GM19023 (cell line): ENCODE results near the gene CFAP73.
"Not testable (repeated sequence)": the region's sequence is repeated elsewhere in the genome, so short reads cannot be mapped to it uniquely, and the experiment has no call there.

Experiments
- ATAC-seq: cut with Tn5 transposase; IDR thresholded peaks from one replicate; pipeline ENCODE4 v1.9.1; 2021; ENCODE audit warnings: mild to moderate bottlenecking, moderate library complexity; ENCODE audit not compliant: unreplicated experiment

The CFAP73 gene

GRCh38 chr12:113186033-113186365 is 36.5 kb downstream of the CFAP73 start:
- no peak for ATAC-seq

GRCh38 chr12:113186666-113187325 is 37.3 kb downstream of the CFAP73 start:
- ATAC-seq: no peak

DNA sequence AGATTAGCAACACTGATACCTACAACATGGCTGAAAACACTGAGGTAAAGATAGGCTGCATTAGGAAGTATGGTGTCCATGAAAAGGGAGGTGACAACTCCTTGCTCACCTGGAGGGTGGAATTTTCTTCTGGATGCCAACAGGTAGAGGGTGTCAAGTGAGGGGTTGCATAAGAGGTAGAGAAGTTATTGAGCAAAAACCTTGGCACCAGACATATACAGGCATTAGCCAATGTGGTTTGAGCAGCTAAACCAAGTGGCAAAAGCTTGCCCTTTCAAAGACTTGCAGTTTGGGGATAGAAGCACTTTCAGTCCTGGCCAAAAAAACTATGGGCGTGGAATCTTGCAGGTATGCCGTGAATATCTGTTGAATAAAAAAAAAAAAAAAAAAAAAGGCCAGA is 39.8 kb downstream of the CFAP73 start:
- ATAC-seq: no peak

DNA sequence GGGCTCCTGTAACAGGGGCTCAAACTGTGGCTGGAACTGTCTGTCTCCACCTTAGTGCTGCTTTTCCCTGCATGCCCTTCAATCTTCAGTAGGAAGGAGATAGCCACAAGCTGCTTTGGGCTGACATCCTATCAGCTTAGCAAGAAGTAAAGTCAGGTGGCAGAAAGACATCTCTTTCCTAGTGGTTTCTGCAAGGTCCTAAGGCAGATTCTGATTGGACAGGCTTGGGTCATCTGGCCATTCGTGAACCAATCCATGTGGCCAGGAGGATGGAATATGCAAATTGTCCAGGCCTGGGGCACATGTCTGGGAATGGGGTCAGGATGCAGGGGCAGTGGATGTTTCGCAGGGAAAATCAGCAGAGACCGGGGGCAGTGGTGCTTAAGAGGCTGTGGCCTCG is 41.2 kb downstream of the CFAP73 start:
- no peak for ATAC-seq

- ATAC-seq: no peak
Measured at GRCh38 chr12:113191227-113191626, 41.7 kb downstream of the CFAP73 start.

DNA sequence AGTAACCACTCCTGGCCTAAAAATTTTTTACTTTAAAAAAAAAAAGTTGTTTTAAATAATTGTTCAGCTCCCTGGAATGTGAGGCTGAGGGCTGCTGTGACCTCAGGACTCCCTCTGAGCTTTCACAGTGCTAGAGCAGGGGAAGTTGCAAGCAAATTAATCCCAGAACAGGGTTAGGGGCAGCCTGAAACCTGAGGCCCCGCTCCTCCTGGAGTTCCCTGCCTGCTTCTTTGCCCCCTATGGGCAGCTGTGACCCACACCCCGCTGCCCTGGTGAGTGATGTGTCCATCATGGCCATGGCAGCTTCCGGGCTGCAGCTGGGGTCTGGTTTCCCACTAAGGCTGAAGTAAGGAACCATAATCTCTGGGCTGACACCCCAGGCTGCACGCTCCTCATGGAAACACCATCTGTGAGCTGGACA is 45.5 kb downstream of the CFAP73 start:
- no peak for ATAC-seq

GRCh38 chr12:113195598-113195997 is 46.1 kb downstream of the CFAP73 start:
- ATAC-seq: no peak

- no peak for ATAC-seq
Measured at GRCh38 chr12:113196582-113196981, 47.1 kb downstream of the CFAP73 start.

- peak; percentile 73 for ATAC-seq
Measured at GRCh38 chr12:113196990-113197389, 47.5 kb downstream of the CFAP73 start.

GRCh38 chr12:113197518-113198077 is 48.1 kb downstream of the CFAP73 start:
- ATAC-seq: no peak

DNA sequence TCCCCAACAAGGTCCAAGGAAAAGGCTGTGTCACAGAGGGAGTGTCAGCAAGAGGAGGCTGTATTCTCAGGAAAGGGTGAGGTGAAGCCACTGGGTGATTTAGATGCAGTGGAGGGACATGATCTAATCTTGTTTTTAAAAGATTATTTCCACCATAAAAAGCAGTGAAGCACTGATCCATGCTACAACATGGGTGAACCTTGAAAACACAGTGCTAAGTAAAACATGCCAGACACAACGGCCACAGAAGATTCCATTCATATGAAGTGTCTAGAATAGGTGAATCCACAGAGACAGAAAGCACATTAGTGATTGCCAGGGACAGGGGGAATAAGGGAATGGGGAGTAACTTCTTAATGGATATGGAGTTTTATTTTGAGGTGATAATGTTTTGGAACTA is 48.8 kb downstream of the CFAP73 start:
- ATAC-seq: no peak

DNA sequence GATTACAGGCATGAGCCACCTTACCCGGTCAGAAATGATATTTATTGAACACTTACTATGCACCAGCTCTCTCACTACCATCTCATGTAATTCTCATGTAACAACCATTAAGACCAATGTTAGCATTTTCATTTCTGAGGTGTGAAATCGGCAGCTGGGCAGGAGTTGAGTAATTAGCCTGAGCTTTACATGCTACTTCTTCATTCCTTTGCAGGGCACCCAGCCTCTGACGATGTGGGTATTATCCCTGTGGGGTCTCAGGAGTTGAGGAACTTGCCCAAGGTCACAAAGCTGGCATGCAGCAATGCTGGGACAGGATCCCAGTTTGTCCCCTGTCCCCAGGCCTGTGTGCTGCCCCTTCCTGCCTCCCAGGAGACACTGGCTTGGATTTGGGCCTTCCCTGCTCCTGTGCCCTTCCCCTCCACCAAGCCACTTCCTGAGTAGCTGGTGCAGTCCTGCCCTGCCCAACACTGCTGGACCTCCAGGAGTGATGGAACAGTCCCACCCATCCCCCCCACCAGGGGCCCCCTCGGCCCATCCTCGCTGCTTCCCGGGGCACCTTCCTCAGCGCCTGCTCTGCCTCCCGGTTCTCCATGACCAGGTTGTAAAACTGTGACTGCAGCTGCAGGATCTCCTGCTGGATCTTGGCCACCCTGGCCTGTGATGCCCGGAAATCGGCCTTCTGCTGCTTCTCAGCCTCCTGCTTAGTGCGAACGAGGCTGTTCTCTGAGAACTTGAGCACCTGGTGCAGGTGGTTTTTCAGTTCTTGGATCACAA is 50.7 kb downstream of the CFAP73 start:
- no peak for ATAC-seq

GRCh38 chr12:113201187-113202177 is 52.0 kb downstream of the CFAP73 start:
- ATAC-seq: no peak

DNA sequence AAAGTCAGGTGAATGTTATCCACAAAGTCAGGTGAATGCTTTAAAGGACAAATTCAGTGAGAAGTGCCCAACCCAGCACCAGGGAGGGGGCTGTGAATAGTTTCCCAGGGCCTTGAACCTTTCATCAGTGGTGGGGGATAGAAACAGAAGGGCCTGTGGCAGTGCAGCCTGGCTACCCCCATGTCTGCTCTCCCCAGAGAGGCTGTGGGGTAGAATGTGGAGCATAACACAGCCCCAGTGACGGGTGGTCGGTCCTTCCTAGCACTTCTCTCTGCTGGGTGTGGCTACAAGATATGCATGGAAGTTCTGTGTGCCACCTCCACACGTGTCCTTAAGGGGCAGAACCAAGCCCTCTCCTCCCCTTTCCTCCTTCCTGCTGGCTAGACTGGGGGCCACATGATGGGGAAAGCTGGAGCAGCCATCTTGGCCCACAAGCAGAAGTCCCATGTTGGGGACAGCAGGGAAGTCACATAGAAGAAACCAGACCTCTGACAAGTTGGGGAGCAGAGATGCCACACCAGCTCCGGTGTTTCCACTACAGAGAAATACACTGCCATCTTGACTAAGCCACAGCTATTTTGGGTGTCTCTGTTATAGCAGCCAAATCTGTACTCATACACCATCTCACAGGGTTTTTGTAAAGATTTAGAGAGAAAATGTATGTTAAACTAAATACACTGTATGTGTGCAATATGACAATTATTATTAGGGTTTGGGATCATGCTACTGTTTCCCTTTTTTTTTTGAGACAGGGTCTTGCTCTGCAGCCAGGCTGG is 53.0 kb downstream of the CFAP73 start:
- ATAC-seq: no peak

DNA sequence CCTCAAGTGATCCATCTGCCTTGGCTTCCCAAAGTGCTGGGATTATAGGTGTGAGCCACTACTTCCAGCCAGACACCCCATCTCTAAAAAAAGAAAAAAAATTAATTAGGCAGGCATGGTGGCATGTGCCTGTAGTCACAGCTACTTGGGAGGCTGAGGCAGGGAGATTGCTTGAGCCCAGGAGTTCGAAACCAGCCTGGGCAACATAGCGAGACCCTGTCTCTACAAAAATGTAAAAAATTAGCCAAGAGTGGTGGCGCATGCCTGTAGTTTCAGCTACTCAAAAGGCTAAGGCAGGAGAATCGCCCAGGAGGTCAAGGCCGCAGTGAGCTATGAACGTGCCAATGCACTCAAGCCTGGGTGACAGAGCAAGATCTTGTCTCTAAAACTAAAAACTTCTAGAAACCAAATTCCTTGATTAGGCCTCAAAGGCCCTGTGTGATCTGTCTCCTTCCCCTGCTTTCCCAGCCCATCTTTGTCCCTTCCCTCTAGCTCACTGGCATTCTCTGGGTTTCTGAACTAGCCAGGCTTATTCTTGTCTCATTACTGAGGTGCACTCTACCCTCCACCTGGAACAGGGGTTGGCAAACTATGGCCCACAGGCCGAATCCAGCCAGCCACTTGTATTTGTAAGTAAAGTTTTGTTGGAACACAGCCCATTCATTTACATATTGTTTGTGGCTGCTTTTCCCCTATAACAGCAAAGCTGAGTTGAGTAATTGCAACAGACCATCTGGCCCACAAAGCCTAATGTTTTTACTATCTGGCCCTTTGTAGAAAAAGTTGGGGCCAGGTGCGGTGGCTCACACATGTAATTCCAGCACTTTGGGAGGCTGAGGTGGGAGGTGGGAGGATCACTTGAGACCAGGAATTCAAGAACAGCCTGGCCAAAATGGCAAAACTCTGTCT is 54.6 kb downstream of the CFAP73 start:
- ATAC-seq: no peak

DNA sequence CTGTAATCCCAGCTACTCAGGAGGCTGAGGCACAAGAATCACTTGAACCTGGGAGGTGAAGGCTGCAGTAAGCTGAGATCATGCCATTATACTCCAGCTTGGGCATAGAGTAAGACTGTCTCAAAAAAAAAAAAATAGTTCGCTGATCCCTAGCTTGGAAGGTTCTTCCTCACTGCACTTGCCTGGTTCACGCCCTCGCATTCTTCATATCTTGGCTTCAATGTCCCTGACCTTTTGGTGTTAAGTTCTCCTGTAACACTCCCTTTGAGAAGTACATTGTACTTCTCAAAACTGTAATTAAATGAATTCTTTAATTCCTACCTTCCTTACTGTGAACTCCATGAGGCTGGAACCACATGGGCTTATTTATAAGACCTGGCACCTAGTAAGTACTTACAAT is 55.3 kb downstream of the CFAP73 start:
- ATAC-seq: no peak

DNA sequence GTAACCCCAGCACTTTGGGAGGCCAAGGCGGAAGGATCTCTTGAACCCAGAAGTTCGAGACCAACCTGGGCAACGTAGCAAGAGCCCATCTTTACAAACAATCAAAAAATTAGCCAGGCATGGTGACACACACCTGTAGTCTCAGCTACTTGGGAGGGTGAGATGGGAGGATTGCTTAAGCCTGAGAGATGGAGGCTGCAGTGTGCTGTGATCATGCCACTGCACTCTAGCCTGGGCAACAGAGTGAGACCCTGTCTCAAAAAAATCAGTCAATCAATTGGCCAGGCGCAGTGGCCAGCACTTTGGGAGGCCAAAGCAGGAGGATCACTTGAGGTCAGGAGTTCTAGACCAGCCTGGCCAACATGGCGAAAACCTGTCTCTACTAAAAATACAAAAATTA is 57.3 kb downstream of the CFAP73 start:
- not testable (repeated sequence) for ATAC-seq

GRCh38 chr12:113207613-113208040 is 58.1 kb downstream of the CFAP73 start:
- peak; percentile 1 for ATAC-seq
